PC-9 (cell line): ENCODE measurements around the gene COLGALT1.

Experiments used
- CTCF ChIP-seq: fragments of 200-600 bp; sonication (generic); conservative IDR thresholded peaks from 2 replicates; pipeline ENCODE4 v1.6.1; 2017; ENCODE audit warnings: mixed run types, antibody characterized with exemption, mild to moderate bottlenecking, moderate library complexity
- EZH2 ChIP-seq: fragments of 200-600 bp; sonication (generic); IDR thresholded peaks from 2 replicates; pipeline ENCODE4 v1.8.0; 2017; ENCODE audit warnings: antibody characterized with exemption, low read depth

- TF ChIP-seq CTCF (no peak), EZH2 (no peak)
These were observed 1.5 kb downstream of the COLGALT1 start for GRCh38 chr19:17556995-17557394.
